Trophoblast cell (in vitro differentiated cells and primary cell): ENCODE measurements around the gene MX2.

Experiments used
- DNase-seq, 2 donors: peaks; one replicate each; pipeline ENCODE4 v3.0.0-alpha.2; 2016
- H2AFZ ChIP-seq: 2 replicates; pipeline ENCODE4 v1.6.1; 2013; ENCODE audit warnings: low read length, moderate library complexity, mild to moderate bottlenecking; ENCODE audit not compliant: insufficient read depth, poor library complexity
- H2AK5ac ChIP-seq: 2 replicates; pipeline ENCODE4 v1.6.1; 2013; ENCODE audit warnings: mild to moderate bottlenecking, low read length
- H2BK120ac ChIP-seq: 2 replicates; pipeline ENCODE4 v1.6.1; 2013; ENCODE audit warnings: low read length, mild to moderate bottlenecking, moderate library complexity; ENCODE audit not compliant: insufficient read depth, poor library complexity
- H2BK12ac ChIP-seq: 2 replicates; pipeline ENCODE4 v1.6.1; 2013; ENCODE audit warnings: mild to moderate bottlenecking, low read length, moderate library complexity
- H2BK5ac ChIP-seq: 2 replicates; pipeline ENCODE4 v1.6.1; 2013; ENCODE audit warnings: low read length, low read depth, moderate library complexity, mild to moderate bottlenecking; ENCODE audit not compliant: poor library complexity
- H3K14ac ChIP-seq: 2 replicates; pipeline ENCODE4 v1.6.1; 2013; ENCODE audit warnings: mild to moderate bottlenecking, low read length
- H3K18ac ChIP-seq: 2 replicates; pipeline ENCODE4 v1.6.1; 2013; ENCODE audit warnings: mild to moderate bottlenecking, low read length
- H3K23ac ChIP-seq: 2 replicates; pipeline ENCODE4 v1.6.1; 2013; ENCODE audit warnings: low read length
- H3K27ac ChIP-seq: 2 replicates; pipeline ENCODE4 v1.5.1; 2013; ENCODE audit warnings: low read depth, mild to moderate bottlenecking, inconsistent platforms, low read length, moderate library complexity
- H3K27me3 ChIP-seq: 2 replicates; pipeline ENCODE4 v1.6.1; 2013; ENCODE audit warnings: inconsistent platforms, mild to moderate bottlenecking, low read length, moderate library complexity; ENCODE audit not compliant: insufficient read depth
- H3K36me3 ChIP-seq, 2 experiments: 1 replicate in 1 of 2; 2 replicates in 1 of 2; pipeline ENCODE4 v1.6.1; 2013; ENCODE audit warnings: low read length in 2 of 2, mild to moderate bottlenecking in 2 of 2, moderate library complexity in 1 of 2; ENCODE audit not compliant: insufficient read depth in 2 of 2, control insufficient read depth in 1 of 2
- H3K4ac ChIP-seq: 2 replicates; pipeline ENCODE4 v1.6.1; 2013; ENCODE audit warnings: low read depth, mild to moderate bottlenecking, low read length, moderate library complexity
- H3K4me1 ChIP-seq, 2 experiments: 1 replicate in 1 of 2; 2 replicates in 1 of 2; pipeline ENCODE4 v1.6.1; 2013; ENCODE audit warnings: low read length in 2 of 2, mild to moderate bottlenecking in 2 of 2, moderate library complexity in 1 of 2; ENCODE audit not compliant: insufficient read depth in 2 of 2, control insufficient read depth in 1 of 2
- H3K4me2 ChIP-seq: 2 replicates; pipeline ENCODE4 v1.6.1; 2013; ENCODE audit warnings: inconsistent platforms, mild to moderate bottlenecking, low read length, moderate library complexity
- H3K4me3 ChIP-seq: 2 replicates; pipeline ENCODE4 v1.5.1; 2013; ENCODE audit warnings: mild to moderate bottlenecking, low read depth, low read length, inconsistent platforms
- H3K79me1 ChIP-seq: one replicate; pipeline ENCODE4 v1.6.1; 2013; ENCODE audit warnings: low read length
- H3K79me2 ChIP-seq: 2 replicates; pipeline ENCODE4 v1.6.1; 2013; ENCODE audit warnings: low read length, mild to moderate bottlenecking; ENCODE audit not compliant: control insufficient read depth, insufficient read depth, poor library complexity
- H3K9ac ChIP-seq: 2 replicates; pipeline ENCODE4 v1.6.1; 2013; ENCODE audit warnings: mild to moderate bottlenecking, low read length
- H3K9me3 ChIP-seq: 2 replicates; pipeline ENCODE4 v1.6.1; 2013; ENCODE audit warnings: low read depth, mild to moderate bottlenecking, control low read depth, inconsistent platforms, low read length; ENCODE audit not compliant: insufficient read depth
- H4K12ac ChIP-seq: 2 replicates; pipeline ENCODE4 v1.6.1; 2013; ENCODE audit warnings: low read depth, mild to moderate bottlenecking, low read length, moderate library complexity
- H4K8ac ChIP-seq: 2 replicates; pipeline ENCODE4 v1.6.1; 2013; ENCODE audit warnings: low read depth, mild to moderate bottlenecking, low read length, moderate library complexity
- H4K91ac ChIP-seq: one replicate; pipeline ENCODE4 v1.6.1; 2013; ENCODE audit warnings: low read depth, mild to moderate bottlenecking, low read length, moderate library complexity
- WGBS: extraction: QIAGEN DNeasy Blood & Tissue Kit; methylation state at CpG from one replicate; pipeline ENCODE4 v1.1.7; 2013; ENCODE audit warnings: missing lambda C conversion rate; ENCODE audit not compliant: insufficient read length, insufficient coverage; ENCODE audit errors: extremely low coverage; 5-methylcytosine and 5-hydroxymethylcytosine counted together

MX2 gene

GRCh38 chr21:41319273-41319672, 42.6 kb upstream of the MX2 start:
- peaks cover 22% of the 10 kb centered on the region for H3K27me3 ChIP-seq
- H3K18ac ChIP-seq, result no peak overlapping the region
- no peaks in the 10 kb centered on the region for H3K79me1 ChIP-seq
- H2BK120ac ChIP-seq, result no peak overlapping the region
- H3K4ac ChIP-seq, result no peak overlapping the region
- no peak overlapping the region for H3K27ac ChIP-seq
- H4K12ac ChIP-seq, result no peak overlapping the region
- peaks cover 4 to 10% of the 10 kb centered on the region in 2 experiments for H3K4me1 ChIP-seq
- no CpG with 5 or more reads among the region's 7 CpGs for WGBS
- H3K4me3 ChIP-seq, result no peak overlapping the region
- H3K4me2 ChIP-seq, result no peak overlapping the region
- no peak overlapping the region for H2BK5ac ChIP-seq
- no peaks in the 10 kb centered on the region for H3K9me3 ChIP-seq
- H3K9ac ChIP-seq, result no peak overlapping the region
- no peaks in the 10 kb centered on the region for H3K36me3 ChIP-seq
- H4K91ac ChIP-seq, result no peak overlapping the region
- no peak overlapping the region for H2AFZ ChIP-seq
- DNase-seq, result no peak
- no peak overlapping the region for H2AK5ac ChIP-seq
- no peak overlapping the region for H3K23ac ChIP-seq
- H3K79me2 ChIP-seq, result no peaks in the 10 kb centered on the region
- no peak overlapping the region for H2BK12ac ChIP-seq
- no peak overlapping the region for H3K14ac ChIP-seq
- H4K8ac ChIP-seq, result no peak overlapping the region

DNA sequence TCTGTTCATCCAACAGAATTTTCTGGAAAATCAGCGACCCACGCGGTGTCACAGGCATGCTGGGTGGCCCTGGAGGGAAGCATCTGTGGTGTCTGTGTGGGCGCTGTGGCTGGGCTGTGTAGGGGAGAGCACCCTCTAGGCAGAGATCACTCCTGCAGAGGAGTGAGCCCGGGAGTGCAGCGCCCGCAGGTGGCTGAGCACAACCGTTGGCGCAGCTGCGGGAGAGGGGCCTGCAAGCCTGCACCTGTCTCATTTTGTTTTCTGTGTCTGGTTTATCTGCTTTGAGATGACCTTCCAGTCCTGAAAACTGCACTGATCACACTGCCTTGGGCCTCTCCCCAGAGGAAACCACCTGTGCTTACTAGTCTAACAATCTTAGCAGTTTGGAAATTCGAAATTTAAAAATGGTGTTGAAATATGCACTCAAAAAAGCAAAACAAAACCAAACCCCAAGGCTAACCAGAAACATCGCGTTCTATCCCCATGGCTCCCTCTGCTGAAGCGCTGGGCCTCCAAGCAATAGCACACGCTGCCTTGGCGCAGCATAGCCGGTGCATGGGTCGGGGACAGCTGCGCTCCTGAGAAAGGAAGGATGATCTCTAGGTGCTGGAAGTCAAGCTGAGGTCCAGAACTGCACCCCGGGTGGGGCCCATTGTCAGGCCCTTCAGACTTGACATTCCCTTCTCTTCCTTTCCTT, 40.5 kb upstream of the MX2 start:
- Histone ChIP-seq H3K79me2 (no peaks in the 10 kb centered on the region), H3K9me3 (no peaks in the 10 kb centered on the region), H2BK12ac (no peak overlapping the region), H3K36me3 (no peaks in the 10 kb centered on the region), H4K91ac (no peak overlapping the region), H4K12ac (no peak overlapping the region), H3K23ac (no peak overlapping the region), H3K4me3 (no peak overlapping the region), H3K27me3 (peaks cover 13% of the 10 kb centered on the region), H2AFZ (no peak overlapping the region), H3K18ac (no peak overlapping the region), H4K8ac (no peak overlapping the region), H2AK5ac (no peak overlapping the region), H3K4ac (no peak overlapping the region), H3K4me2 (no peak overlapping the region), H3K9ac (no peak overlapping the region), H3K79me1 (no peaks in the 10 kb centered on the region), H2BK120ac (no peak overlapping the region), H3K4me1 (peaks cover 4 to 7% of the 10 kb centered on the region in 2 experiments), H3K14ac (no peak overlapping the region), H3K27ac (no peak overlapping the region), H2BK5ac (no peak overlapping the region)
- no CpG with 5 or more reads among the region's 20 CpGs for WGBS
- DNase-seq, result no peak

DNA sequence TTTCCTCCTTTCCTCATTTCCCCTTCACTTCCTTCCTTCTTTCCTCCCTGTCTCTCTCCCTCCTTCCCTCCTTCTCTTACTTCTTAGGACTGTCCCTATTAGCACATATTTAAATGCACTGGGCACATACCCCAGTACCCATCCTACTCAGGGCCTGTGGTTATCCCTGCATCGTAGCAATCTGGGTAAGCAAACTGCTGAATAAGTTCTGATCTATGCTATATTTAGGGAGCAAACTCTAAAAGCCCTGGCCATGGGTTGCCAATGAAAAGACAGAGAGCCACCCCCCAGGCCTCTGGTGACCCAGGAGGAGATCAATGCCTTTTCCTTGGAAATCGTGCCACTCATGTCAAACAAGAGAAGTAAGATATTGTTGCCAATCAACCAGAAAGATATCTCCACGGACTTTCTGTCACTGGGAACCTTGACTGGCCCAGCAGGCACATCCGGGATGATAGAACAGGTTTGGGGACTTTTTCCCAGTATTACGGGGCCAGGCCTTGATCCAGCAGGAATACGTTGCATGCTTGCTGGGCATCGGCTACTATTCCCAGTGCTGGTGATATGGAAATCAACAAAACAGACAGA, 39.8 kb upstream of the MX2 start:
- Histone ChIP-seq H2BK5ac (no peak overlapping the region), H2BK12ac (no peak overlapping the region), H3K4me2 (no peak overlapping the region), H4K8ac (no peak overlapping the region), H3K14ac (no peak overlapping the region), H3K4ac (no peak overlapping the region), H3K27ac (no peak overlapping the region), H3K79me2 (no peaks in the 10 kb centered on the region), H3K18ac (no peak overlapping the region), H3K4me1 (peaks cover 0 to 1% of the 10 kb centered on the region in 2 experiments), H2BK120ac (no peak overlapping the region), H3K23ac (no peak overlapping the region), H3K27me3 (peaks cover 6% of the 10 kb centered on the region), H3K36me3 (no peaks in the 10 kb centered on the region), H2AK5ac (no peak overlapping the region), H3K9ac (no peak overlapping the region), H4K12ac (no peak overlapping the region), H2AFZ (no peak overlapping the region), H3K4me3 (no peak overlapping the region), H4K91ac (no peak overlapping the region), H3K79me1 (no peaks in the 10 kb centered on the region), H3K9me3 (no peaks in the 10 kb centered on the region)
- WGBS, result no CpG with 5 or more reads among the region's 7 CpGs
- peak in 1 of 2 donors; percentile 20 for DNase-seq

- no peak overlapping the region for H2BK120ac ChIP-seq
- no peak overlapping the region for H3K4me3 ChIP-seq
- H3K14ac ChIP-seq, result no peak overlapping the region
- no peaks in the 10 kb centered on the region for H3K9me3 ChIP-seq
- H3K18ac ChIP-seq, result no peak overlapping the region
- H3K23ac ChIP-seq, result no peak overlapping the region
- H2AFZ ChIP-seq, result no peak overlapping the region
- H3K27me3 ChIP-seq, result no peaks in the 10 kb centered on the region
- no peaks in the 10 kb centered on the region for H3K79me2 ChIP-seq
- no peak overlapping the region for H4K12ac ChIP-seq
- WGBS, result no CpG with 5 or more reads among the region's 23 CpGs
- no peak overlapping the region for H3K4ac ChIP-seq
- no peak overlapping the region for H3K4me2 ChIP-seq
- no peaks in the 10 kb centered on the region for H3K4me1 ChIP-seq
- H2AK5ac ChIP-seq, result no peak overlapping the region
- H2BK5ac ChIP-seq, result no peak overlapping the region
- H3K27ac ChIP-seq, result no peak overlapping the region
- H3K9ac ChIP-seq, result no peak overlapping the region
- H2BK12ac ChIP-seq, result no peak overlapping the region
- DNase-seq, result no peak
- H4K8ac ChIP-seq, result no peak overlapping the region
- no peaks in the 10 kb centered on the region for H3K79me1 ChIP-seq
- H4K91ac ChIP-seq, result no peak overlapping the region
- no peaks in the 10 kb centered on the region for H3K36me3 ChIP-seq
These were observed 39.1 kb upstream of the MX2 start for GRCh38 chr21:41322496-41323382.
